Measurements from ENCODE around the gene MR1. TPM values are rescaled to one million over a fixed set of nuclear protein-coding genes. Genes with fewer than 3 reads are reported as not detected.
A peak's percentile ranks its signal among the peaks of the same experiment; 100 is the strongest.

MR1 gene
- total RNA-seq, 1 donor = 21.6 TPM

DNA sequence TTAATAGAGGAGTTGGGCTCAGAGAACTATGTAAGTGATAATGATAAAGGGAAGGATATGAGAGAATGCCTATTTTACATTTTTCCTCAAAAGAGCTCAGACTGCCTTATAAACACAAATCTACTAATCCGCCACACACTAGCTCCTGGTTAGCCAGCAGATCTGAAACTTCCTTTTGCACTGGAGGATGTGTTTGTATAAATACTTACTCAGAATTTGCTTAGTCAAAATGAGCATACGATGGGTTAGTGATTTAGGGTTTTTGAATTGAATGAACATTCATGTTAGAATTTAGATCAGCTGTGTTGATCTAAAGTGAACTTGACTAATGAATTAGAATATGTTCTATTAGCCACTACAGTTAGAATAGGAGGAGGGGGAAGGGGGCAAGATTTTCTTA lies 45.6 kb downstream of the MR1 start:
- TF ChIP-seq, protein P1, sequence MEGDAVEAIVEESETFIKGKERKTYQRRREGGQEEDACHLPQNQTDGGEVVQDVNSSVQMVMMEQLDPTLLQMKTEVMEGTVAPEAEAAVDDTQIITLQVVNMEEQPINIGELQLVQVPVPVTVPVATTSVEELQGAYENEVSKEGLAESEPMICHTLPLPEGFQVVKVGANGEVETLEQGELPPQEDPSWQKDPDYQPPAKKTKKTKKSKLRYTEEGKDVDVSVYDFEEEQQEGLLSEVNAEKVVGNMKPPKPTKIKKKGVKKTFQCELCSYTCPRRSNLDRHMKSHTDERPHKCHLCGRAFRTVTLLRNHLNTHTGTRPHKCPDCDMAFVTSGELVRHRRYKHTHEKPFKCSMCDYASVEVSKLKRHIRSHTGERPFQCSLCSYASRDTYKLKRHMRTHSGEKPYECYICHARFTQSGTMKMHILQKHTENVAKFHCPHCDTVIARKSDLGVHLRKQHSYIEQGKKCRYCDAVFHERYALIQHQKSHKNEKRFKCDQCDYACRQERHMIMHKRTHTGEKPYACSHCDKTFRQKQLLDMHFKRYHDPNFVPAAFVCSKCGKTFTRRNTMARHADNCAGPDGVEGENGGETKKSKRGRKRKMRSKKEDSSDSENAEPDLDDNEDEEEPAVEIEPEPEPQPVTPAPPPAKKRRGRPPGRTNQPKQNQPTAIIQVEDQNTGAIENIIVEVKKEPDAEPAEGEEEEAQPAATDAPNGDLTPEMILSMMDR (IDR thresholded peaks at IDR 0.05; ENCODE audit: insufficient read depth, low read length) = no peak
- H3K4me3 ChIP-seq (ENCODE audit: low read depth, low read length) = no peak overlapping the region
- DNase-seq (ENCODE audit: low read depth) = no peak

GRCh38 chr1:181079920-181080319 lies 46.1 kb downstream of the MR1 start:
- no peak overlapping the region for H3K4me3 ChIP-seq (ENCODE audit: low read depth, low read length)
- TF ChIP-seq, protein P1 (IDR thresholded peaks at IDR 0.05; ENCODE audit: insufficient read depth, low read length) = no peak
- DNase-seq (ENCODE audit: low read depth) = no peak

DNA sequence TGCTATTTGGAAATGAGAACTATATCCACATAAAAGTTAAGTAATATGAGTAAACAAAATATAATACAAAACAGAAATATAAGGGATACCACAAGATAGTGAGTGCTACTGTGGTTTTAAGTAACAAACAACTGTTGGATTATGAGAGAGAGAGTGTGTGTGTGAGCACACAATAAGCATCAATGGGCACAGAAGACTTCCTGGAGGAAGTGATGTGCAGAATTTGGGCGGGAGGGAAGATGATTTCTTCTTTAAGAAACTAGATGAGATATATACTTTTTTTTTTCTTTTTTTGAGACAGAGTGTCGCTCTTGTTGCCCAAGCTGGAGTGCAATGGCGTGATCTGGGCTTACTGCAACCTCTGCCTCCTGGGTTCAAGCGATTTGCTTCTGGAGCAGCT lies 46.8 kb downstream of the MR1 start:
- no peak overlapping the region for H3K4me3 ChIP-seq (ENCODE audit: low read depth, low read length)
- DNase-seq (ENCODE audit: low read depth) = no peak
- TF ChIP-seq, protein P1 (IDR thresholded peaks at IDR 0.05; ENCODE audit: insufficient read depth, low read length) = no peak

- TF ChIP-seq, protein P1 (IDR thresholded peaks at IDR 0.05; ENCODE audit: insufficient read depth, low read length) = no peak
- no peak for DNase-seq (ENCODE audit: low read depth)
- H3K4me3 ChIP-seq (ENCODE audit: low read depth, low read length) = no peak overlapping the region
Measured at GRCh38 chr1:181081395-181081794, 47.6 kb downstream of the MR1 start.

- H3K4me3 ChIP-seq (ENCODE audit: low read depth, low read length) = no peak overlapping the region
- TF ChIP-seq, protein P1 (IDR thresholded peaks at IDR 0.05; ENCODE audit: insufficient read depth, low read length) = peak; percentile 66
- DNase-seq (ENCODE audit: low read depth) = peak; percentile 75
Measured at GRCh38 chr1:181083842-181084605, 50.2 kb downstream of the MR1 start.

DNA sequence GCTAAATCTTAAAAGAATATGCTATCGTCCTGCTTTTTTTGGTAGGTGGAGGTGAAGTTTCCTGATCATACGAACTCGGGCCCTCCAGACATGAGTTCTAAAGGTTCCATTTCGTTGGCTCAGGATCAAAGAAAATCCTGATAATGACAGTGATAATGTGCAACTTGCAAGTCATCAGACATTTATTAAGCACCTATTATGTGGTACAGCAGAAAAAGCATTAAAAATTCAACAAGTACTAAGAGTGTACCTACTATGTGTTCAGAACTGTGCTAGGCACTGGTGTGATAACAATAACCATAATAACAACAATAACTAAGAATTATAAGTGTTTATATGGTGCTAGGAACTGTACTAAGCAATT lies 50.8 kb downstream of the MR1 start:
- TF ChIP-seq, protein P1 (IDR thresholded peaks at IDR 0.05; ENCODE audit: insufficient read depth, low read length) = no peak
- no peak overlapping the region for H3K4me3 ChIP-seq (ENCODE audit: low read depth, low read length)
- DNase-seq (ENCODE audit: low read depth) = no peak

GRCh38 chr1:181086091-181086490 lies 52.3 kb downstream of the MR1 start:
- TF ChIP-seq, protein P1 (IDR thresholded peaks at IDR 0.05; ENCODE audit: insufficient read depth, low read length) = no peak
- no peak overlapping the region for H3K4me3 ChIP-seq (ENCODE audit: low read depth, low read length)
- DNase-seq (ENCODE audit: low read depth) = no peak

All from fibroblast of the aortic adventitia (primary cell).